MM.1S (cell line): Measurements from ENCODE around the gene ISYNA1.
"Not testable (repeated sequence)": the region's sequence is repeated elsewhere in the genome, so short reads cannot be mapped to it uniquely, and the experiment has no call there.

Experiments
- EZH2 ChIP-seq: fragments of 300-600 bp; sonication (generic); optimal IDR thresholded peaks from 2 replicates; pipeline ENCODE3; 2017; ENCODE audit warnings: low read depth, mild to moderate bottlenecking, antibody characterized with exemption, low read length, mixed read lengths
- TF ChIP-seq, protein P1 (sequence below): fragments of 300-600 bp; sonication (generic); IDR thresholded peaks from 2 replicates; pipeline ENCODE4 v1.5.1; 2016; ENCODE audit warnings: antibody characterized with exemption, low read length, mixed read lengths

DNA sequence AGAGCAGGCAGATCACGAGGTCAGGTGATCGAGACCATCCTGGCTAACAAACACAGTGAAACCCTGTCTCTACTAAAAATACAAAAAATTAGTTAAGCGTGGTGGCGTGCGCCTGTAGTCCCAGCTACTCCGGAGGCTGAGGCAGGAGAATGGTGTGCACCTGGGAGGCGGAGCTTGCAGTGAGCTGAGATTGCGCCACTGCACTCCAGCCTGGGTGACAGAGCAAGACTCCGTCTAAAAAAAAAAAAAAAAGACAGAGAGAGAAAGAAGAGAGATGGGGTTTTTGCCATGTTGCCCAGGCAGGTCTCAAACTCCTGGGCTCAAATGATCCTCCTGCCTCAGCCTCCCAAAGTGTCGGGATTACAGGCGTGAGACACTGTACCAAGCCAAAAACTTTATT, 32.2 kb downstream of the ISYNA1 start:
- TF ChIP-seq EZH2 = not testable (repeated sequence)
- TF ChIP-seq, protein P1, sequence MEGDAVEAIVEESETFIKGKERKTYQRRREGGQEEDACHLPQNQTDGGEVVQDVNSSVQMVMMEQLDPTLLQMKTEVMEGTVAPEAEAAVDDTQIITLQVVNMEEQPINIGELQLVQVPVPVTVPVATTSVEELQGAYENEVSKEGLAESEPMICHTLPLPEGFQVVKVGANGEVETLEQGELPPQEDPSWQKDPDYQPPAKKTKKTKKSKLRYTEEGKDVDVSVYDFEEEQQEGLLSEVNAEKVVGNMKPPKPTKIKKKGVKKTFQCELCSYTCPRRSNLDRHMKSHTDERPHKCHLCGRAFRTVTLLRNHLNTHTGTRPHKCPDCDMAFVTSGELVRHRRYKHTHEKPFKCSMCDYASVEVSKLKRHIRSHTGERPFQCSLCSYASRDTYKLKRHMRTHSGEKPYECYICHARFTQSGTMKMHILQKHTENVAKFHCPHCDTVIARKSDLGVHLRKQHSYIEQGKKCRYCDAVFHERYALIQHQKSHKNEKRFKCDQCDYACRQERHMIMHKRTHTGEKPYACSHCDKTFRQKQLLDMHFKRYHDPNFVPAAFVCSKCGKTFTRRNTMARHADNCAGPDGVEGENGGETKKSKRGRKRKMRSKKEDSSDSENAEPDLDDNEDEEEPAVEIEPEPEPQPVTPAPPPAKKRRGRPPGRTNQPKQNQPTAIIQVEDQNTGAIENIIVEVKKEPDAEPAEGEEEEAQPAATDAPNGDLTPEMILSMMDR = not testable (repeated sequence)
